Brain pericyte (primary cell): ENCODE data around the gene CBARP.

Source experiments
- DNase-seq: peaks from one replicate; pipeline ENCODE4 v3.0.0-alpha.2; 2012; ENCODE audit warnings: low read depth, low spot score

The CBARP gene

DNA sequence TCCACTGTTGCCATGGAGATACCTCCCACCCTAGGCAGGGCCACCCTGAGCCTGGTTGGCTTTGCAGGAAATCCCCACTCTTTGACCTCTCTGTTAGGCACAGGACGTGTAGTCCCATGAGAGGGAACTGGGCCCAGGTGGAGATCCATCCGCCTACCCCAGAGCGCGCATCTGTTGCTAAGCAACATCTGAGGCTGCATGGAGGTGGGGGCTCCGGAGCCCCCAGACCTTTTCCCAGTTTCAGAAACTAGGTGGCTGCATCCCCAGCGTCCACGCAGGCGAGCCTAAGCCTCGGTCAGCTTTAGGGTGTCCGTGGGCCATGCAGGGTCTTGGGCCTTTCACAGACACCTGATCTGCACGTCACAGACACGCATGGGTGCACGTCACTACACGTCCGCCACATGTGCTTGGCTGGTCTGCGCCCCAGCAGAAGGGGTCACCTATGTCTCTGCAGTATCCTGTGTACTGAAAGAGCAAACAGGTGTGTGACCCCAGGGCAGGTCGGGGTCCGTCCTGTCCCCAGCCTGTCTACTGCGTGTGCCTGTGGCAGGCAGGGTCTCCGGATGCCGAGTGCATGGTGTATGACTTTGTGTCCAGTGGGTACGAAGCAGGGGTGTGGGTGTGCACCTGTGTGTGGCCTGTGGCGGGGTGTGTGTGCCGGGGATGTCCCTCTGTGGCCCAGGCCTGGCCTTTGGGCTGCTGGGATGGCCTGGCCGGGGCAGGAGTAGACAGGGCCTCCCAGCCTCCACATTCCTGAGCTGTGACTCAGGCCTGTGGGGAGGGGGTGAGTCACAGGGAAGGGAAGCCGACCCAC is 27.2 kb upstream of the CBARP start:
- DNase-seq: no peak

DNA sequence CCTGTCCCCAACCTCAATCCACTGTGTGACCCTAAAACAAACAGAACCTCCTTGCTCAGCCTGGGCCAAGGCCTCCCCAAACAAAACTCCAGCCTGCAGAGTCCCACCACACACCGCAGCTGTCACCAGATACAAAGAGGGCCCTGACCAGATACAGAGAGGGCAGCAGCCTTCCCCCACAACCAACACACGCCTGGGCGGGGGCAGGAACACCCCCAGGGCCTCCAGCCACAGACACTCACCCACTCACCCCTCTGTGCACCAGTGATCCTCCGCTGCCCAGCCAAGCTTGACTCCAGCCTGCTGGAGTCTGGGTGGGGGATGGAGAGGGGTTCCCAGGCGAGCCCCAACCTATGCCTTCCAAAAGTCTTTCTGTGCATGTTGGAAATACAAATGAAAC is 25.4 kb upstream of the CBARP start:
- DNase-seq: no peak

DNA sequence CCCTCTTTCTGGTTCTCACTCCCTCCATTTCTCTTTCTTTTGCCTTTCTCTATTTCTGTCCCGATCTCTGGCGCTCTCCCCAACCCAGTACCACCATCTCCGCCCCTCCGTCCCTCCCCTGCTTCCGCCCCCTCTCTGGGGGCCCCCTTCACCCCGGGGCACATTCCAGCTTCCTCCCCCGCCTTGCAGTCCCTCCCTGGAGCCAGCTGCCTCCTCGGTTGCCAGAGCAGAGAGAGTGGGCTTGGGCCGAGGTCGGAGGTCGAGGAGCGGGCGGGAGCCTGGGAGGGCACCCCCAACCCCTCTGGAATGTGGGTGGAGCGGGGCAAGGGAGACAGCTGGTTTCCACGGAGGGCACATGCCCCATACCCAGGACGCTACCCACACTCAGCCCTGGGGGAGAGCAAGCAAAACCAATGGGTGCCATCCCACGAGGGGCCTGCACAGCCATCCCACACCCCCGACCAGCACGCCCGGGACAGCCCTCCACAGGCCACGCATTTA is 24.9 kb upstream of the CBARP start:
- DNase-seq: no peak

DNA sequence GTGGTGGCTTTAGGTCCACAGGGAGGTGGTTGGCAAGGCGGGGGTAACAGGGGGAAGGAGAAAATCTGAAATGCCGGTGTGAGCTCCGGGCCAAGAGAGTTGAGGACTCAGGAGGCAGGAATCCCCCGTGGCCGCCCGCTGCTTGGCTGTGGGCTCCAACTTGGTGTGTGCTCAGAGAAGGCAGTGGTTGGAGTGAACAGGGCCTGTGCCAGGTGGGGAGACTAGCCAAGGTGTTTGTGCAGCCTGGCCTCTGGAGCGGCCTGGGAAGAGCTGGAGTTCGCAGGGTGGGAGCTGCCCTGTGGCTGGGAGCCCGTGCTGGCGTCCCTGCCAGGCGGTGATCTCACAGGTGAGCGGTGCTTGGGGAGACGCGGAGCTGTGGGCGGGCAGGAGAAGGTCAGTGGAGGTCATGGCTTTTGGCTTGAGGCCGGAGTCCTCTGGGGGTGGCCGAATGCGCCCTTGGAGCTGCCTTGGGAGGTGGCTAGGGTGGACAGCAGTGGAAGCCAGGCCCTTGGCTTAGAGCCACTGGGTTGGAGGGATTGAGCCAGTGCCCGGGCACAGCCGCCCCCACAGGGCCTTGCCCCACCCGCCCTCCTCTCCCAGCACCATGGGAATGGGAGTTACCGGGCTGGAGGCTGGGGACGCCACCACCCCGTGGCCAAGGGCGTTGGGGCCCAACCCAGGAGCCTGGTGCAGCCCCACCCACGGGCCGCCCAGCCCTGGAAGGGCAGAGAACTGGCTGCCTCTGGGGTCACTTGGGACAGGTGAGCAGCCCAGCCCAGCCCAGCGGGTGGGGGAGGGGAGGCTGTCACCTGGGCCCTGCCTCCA is 24.2 kb upstream of the CBARP start:
- no peak for DNase-seq

DNA sequence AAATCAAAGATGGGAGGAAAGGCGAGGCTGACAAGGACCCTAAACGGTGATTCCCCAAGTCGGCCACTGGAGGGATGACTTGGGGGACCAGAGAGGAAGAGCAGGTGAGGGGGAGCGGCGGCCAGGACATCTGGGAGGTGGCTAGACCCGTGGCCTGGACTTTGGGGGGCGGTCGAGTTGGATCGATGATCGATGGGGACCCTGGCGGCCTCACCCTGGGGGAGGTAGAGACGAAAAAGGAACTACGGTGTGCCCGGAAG is 23.7 kb upstream of the CBARP start:
- no peak for DNase-seq

- peak; percentile 87 for DNase-seq
Observed at GRCh38 chr19:1260749-1261537, 23.1 kb upstream of the CBARP start.

- no peak for DNase-seq
Observed at GRCh38 chr19:1259876-1260748, 22.3 kb upstream of the CBARP start.

GRCh38 chr19:1259206-1259875 is 21.5 kb upstream of the CBARP start:
- no peak for DNase-seq

DNA sequence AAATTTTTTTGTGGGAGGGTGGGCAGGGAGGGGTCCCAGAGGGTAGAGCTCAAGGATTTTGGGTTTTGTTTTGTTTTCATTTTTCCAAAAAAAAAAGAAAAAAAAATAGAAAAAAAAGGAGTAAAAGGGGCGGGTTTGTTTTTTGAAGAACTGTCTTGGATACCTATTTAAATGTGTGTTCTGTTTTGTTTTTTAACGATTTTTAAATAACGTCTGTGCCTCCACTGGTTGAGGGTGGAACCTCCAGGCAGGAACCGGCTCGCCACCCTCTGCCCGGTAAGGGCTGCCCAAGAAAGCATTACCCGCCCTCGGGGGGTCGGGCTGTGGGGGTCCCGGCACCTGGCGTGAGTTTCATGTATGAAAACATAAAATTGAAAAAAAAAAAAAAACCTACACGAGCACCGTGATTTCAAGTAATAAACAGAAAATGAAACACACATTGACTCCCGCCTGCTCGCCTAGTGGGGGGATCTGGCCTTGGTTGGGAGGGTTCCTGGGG is 21.0 kb upstream of the CBARP start:
- DNase-seq: no peak

DNA sequence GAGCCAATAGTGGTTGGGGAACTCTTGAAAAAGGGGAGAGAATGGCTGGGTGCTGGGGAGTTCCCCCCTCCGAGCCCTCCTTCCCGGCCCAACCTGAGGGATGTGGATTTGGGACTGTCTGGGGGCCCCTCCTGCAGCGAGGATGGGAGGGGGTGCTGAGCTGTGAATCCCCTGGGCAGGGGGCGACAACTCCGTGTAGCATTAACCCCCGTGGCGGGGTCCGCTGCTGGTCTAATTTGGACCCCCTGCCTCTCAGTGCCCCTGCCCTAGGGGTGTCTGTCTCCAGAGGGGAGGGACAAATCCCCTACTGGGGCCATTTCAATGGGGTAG is 20.3 kb upstream of the CBARP start:
- DNase-seq: no peak

GRCh38 chr19:1257475-1258162 is 19.8 kb upstream of the CBARP start:
- DNase-seq: no peak

DNA sequence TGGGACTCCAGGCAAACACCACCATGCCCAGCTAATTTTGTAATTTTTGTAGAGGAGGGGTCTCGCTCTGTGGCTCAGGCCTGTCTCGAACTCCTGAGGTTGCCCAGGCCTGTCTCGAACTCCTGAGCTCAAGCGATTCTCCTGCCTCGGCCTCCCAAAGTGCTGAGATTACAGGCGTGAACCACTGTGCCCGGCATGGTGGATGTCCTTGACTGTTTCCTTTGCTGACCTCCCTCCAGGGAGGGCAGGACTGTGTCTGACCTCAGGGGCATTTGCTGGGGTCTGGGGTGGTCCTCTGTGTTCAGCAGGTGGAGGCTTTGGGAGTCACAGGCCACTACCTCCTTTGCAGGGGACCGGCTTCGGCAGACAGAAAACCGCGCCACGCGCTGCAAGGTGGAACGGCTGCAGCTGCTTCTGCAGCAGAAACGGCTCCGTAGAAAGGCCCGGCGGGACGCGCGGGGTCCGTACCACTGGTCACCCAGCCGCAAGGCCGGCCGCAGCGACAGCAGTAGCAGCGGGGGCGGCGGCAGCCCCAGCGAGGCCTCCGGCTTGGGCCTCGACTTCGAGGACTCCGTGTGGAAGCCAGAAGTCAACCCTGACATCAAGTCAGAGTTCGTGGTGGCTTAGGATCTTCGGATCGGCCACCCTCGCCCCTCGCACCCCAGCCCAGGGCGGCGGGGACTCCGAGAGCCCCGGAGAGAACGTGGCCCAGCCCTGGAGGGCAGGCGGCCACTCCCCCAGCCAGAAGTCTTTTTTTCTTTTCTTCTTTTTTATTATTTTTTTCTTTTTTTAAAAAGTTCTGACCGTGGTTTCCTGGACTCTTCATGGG is 19.1 kb upstream of the CBARP start:
- DNase-seq: no peak

GRCh38 chr19:1255186-1256161 is 17.7 kb upstream of the CBARP start:
- no peak for DNase-seq

- no peak for DNase-seq
Observed at GRCh38 chr19:1254530-1255185, 16.9 kb upstream of the CBARP start.

- no peak for DNase-seq
Observed at GRCh38 chr19:1254081-1254527, 16.3 kb upstream of the CBARP start.

DNA sequence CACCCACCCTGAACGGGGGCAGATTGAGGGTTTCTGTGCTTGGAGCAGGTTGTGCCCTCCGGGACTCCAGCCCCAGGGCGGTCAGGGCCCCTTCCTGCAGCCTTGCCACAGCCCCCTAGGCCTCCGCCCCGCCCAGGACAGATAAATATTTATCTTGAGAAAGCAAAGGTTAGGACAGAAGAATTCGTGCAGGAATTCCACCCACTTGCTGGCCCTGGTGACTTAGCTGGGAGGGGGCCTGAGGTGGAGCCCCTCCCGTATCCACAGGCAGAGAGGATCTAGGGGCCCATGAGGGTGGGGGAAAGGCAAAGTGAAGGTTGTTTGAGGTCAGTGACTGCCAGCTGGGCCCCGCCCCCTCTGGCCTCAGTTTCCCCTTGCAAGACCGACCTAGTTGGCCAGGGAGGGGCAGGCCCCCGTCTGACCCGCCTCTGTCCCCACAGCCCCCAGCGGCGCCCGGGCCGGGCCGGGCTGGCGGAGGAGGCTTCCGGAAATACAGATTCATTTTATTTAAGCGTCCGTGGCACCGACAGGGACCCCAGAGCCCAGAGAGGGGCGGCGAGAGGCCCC is 15.8 kb upstream of the CBARP start:
- no peak for DNase-seq
